A549 (cell line): ENCODE results near the gene MAP3K4.

ENCODE experiments used
- CEBPB ChIP-seq, 2 experiments: fragments of >200 bp in 1 of 2; sonication (Bioruptor Twin) in 1 of 2; formaldehyde crosslinking in 1 of 2; IDR thresholded peaks; 2 replicates each; pipeline ENCODE4 v1.6.1; 2012 to 2016
- EP300 ChIP-seq, 2 experiments: fragments of >200 bp; sonication (Bioruptor Twin); formaldehyde crosslinking; IDR thresholded peaks; 2 replicates in 1 of 2; 3 replicates in 1 of 2; pipeline ENCODE4 v1.6.1; 2016 to 2017
- HDAC2 ChIP-seq: fragments of 200-600 bp; sonication (generic); IDR thresholded peaks from 2 replicates; pipeline ENCODE4 v1.6.1; 2016
- JUN ChIP-seq, 2 experiments: fragments of >200 bp; sonication (Bioruptor Twin); formaldehyde crosslinking; IDR thresholded peaks; 2 replicates in 1 of 2; 3 replicates in 1 of 2; pipeline ENCODE4 v1.6.1; 2016 to 2017
- NR3C1 ChIP-seq: fragments of >200 bp; sonication (Bioruptor Twin); formaldehyde crosslinking; IDR thresholded peaks from 3 replicates; pipeline ENCODE4 v1.6.1; 2017
- POLR2A ChIP-seq: IDR thresholded peaks from 2 replicates; pipeline ENCODE4 v1.6.1; 2012; ENCODE audit warnings: mild to moderate bottlenecking, low read length
- REST ChIP-seq: fragments of 200-600 bp; sonication (generic); IDR thresholded peaks from 2 replicates; pipeline ENCODE4 v1.6.1; 2016; ENCODE audit warnings: antibody characterized with exemption, mild to moderate bottlenecking, moderate library complexity
- RFX5 ChIP-seq: fragments of 450-650 bp; IDR thresholded peaks from 2 replicates; pipeline ENCODE4 v1.7.1; 2014; ENCODE audit warnings: antibody characterized with exemption, mild to moderate bottlenecking, moderate library complexity
- SMC3 ChIP-seq: fragments of >200 bp; sonication (Bioruptor Twin); formaldehyde crosslinking; IDR thresholded peaks from 3 replicates; pipeline ENCODE4 v1.6.1; 2018; ENCODE audit warnings: inconsistent platforms
- TF ChIP-seq, protein P1 (sequence below): fragments of >200 bp; sonication (Bioruptor Twin); formaldehyde crosslinking; IDR thresholded peaks from 3 replicates; pipeline ENCODE4 v1.5.1; 2016
- TF ChIP-seq, protein P2 (sequence below): fragments of 450-650 bp; IDR thresholded peaks from 2 replicates; pipeline ENCODE4 v1.6.1; 2014; ENCODE audit warnings: antibody characterized with exemption

DNA sequence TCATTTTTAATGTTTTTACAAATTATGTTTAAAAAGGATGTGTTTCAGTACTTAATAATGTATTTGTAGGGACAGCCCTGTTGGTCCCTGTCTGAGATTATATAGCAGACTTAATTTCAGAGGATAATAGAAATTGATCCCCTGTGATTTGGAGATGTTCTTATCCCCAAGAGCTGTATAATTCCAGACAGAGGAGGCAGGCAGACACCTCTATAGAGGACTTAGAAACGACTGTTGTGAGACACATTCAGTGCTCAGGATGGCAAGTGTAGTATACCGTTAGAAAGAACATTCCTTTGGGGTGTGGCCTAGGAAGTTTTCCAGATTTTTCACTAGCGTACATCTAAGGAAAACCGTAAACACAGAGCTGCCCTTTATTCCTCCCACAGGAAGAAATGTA lies 117.8 kb downstream of the MAP3K4 start:
- TF ChIP-seq JUN (IDR thresholded peaks at IDR 0.05) = no peak
- no peak for TF ChIP-seq SMC3
- no peak for TF ChIP-seq HDAC2
- no peak for TF ChIP-seq POLR2A
- TF ChIP-seq EP300 (IDR thresholded peaks at IDR 0.05) = no peak
- no peak for TF ChIP-seq CEBPB (IDR thresholded peaks at IDR 0.05)
- no peak for TF ChIP-seq RFX5
- TF ChIP-seq REST = no peak
- TF ChIP-seq, protein P1, sequence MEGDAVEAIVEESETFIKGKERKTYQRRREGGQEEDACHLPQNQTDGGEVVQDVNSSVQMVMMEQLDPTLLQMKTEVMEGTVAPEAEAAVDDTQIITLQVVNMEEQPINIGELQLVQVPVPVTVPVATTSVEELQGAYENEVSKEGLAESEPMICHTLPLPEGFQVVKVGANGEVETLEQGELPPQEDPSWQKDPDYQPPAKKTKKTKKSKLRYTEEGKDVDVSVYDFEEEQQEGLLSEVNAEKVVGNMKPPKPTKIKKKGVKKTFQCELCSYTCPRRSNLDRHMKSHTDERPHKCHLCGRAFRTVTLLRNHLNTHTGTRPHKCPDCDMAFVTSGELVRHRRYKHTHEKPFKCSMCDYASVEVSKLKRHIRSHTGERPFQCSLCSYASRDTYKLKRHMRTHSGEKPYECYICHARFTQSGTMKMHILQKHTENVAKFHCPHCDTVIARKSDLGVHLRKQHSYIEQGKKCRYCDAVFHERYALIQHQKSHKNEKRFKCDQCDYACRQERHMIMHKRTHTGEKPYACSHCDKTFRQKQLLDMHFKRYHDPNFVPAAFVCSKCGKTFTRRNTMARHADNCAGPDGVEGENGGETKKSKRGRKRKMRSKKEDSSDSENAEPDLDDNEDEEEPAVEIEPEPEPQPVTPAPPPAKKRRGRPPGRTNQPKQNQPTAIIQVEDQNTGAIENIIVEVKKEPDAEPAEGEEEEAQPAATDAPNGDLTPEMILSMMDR = no peak
- TF ChIP-seq NR3C1 = no peak
- TF ChIP-seq, protein P2, sequence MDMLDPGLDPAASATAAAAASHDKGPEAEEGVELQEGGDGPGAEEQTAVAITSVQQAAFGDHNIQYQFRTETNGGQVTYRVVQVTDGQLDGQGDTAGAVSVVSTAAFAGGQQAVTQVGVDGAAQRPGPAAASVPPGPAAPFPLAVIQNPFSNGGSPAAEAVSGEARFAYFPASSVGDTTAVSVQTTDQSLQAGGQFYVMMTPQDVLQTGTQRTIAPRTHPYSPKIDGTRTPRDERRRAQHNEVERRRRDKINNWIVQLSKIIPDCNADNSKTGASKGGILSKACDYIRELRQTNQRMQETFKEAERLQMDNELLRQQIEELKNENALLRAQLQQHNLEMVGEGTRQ = no peak
